Progenitor cell of endocrine pancreas (in vitro differentiated cells): Measurements from ENCODE around the gene PAX2. TPM values are rescaled to one million over a fixed set of nuclear protein-coding genes. Genes with fewer than 3 reads are reported as not detected.
A peak's percentile ranks its signal among the peaks of the same experiment; 100 is the strongest.

ENCODE experiments used
- DNase-seq: peaks from one replicate; pipeline ENCODE4 v3.0.0; 2021; ENCODE audit warnings: low spot score; ENCODE audit not compliant: unreplicated experiment
- H3K27ac Mint-ChIP-seq: 2 replicates; pipeline ENCODE4 v1.8.0; 2021; ENCODE audit warnings: mild to moderate bottlenecking, moderate library complexity, mixed read lengths
- H3K27me3 Mint-ChIP-seq: 2 replicates; pipeline ENCODE4 v1.8.0; 2021; ENCODE audit warnings: mixed read lengths
- H3K36me3 Mint-ChIP-seq: 2 replicates; pipeline ENCODE4 v1.8.0; 2022; ENCODE audit warnings: mixed read lengths; ENCODE audit not compliant: insufficient read depth
- H3K4me1 Mint-ChIP-seq: 2 replicates; pipeline ENCODE4 v1.8.0; 2021; ENCODE audit warnings: low read depth, mixed read lengths
- H3K4me3 Mint-ChIP-seq: 2 replicates; pipeline ENCODE4 v1.8.0; 2021; ENCODE audit warnings: low read depth, mild to moderate bottlenecking, moderate library complexity, mixed read lengths
- H3K9me3 Mint-ChIP-seq: 2 replicates; pipeline ENCODE4 v1.8.0; 2021; ENCODE audit warnings: low read depth, mixed read lengths
- CTCF ChIP-seq: fragments of 200-600 bp; sonication (generic); IDR thresholded peaks from one replicate; pipeline ENCODE4 v1.5.0; 2021; ENCODE audit warnings: antibody characterized with exemption, mild to moderate bottlenecking; ENCODE audit not compliant: unreplicated experiment
- total RNA-seq: library from RNA; stranded (reverse); gene quantifications from 2 replicates; pipeline ENCODE4 v1.2.1, GENCODE V29; 2021

The PAX2 gene
- total RNA-seq, 1 donor from 2014 or later = not detected

GRCh38 chr10:100730725-100731406 is 14.5 kb upstream of the PAX2 start:
- DNase-seq = no peak
- TF ChIP-seq CTCF = no peak
- H3K9me3 Mint-ChIP-seq = no peaks in the 10 kb centered on the region
- H3K36me3 Mint-ChIP-seq = no peaks in the 10 kb centered on the region
- peaks cover 95% of the 10 kb centered on the region for H3K27me3 Mint-ChIP-seq
- H3K4me3 Mint-ChIP-seq = peak overlapping the region; percentile 54
- H3K4me1 Mint-ChIP-seq = peaks cover 23% of the 10 kb centered on the region
- H3K27ac Mint-ChIP-seq = peak overlapping the region; percentile 86

GRCh38 chr10:100731407-100732240 is 13.8 kb upstream of the PAX2 start:
- Mint-ChIP-seq H3K4me1 (peaks cover 23% of the 10 kb centered on the region), H3K4me3 (peak overlapping the region; percentile 54), H3K27me3 (peaks cover 95% of the 10 kb centered on the region), H3K36me3 (no peaks in the 10 kb centered on the region), H3K27ac (peak overlapping the region; percentile 86), H3K9me3 (no peaks in the 10 kb centered on the region)
- no peak for TF ChIP-seq CTCF
- no peak for DNase-seq

- H3K27ac Mint-ChIP-seq = no peak overlapping the region
- DNase-seq = no peak
- no peaks in the 10 kb centered on the region for H3K9me3 Mint-ChIP-seq
- H3K36me3 Mint-ChIP-seq = no peaks in the 10 kb centered on the region
- H3K4me3 Mint-ChIP-seq = no peak overlapping the region
- peaks cover 97% of the 10 kb centered on the region for H3K27me3 Mint-ChIP-seq
- H3K4me1 Mint-ChIP-seq = peaks cover 23% of the 10 kb centered on the region
- TF ChIP-seq CTCF = no peak
These were observed 13.2 kb upstream of the PAX2 start for GRCh38 chr10:100732241-100732596.

- Mint-ChIP-seq H3K4me3 (no peak overlapping the region), H3K27me3 (peaks cover 97% of the 10 kb centered on the region), H3K27ac (no peak overlapping the region), H3K4me1 (peaks cover 28% of the 10 kb centered on the region), H3K9me3 (no peaks in the 10 kb centered on the region), H3K36me3 (no peaks in the 10 kb centered on the region)
- DNase-seq = no peak
- TF ChIP-seq CTCF = no peak
These were observed 12.1 kb upstream of the PAX2 start for GRCh38 chr10:100733329-100733728.

GRCh38 chr10:100734295-100735086 is 10.9 kb upstream of the PAX2 start:
- Mint-ChIP-seq H3K36me3 (no peaks in the 10 kb centered on the region), H3K27ac (no peak overlapping the region), H3K4me1 (peaks cover 30% of the 10 kb centered on the region), H3K9me3 (no peaks in the 10 kb centered on the region), H3K4me3 (no peak overlapping the region), H3K27me3 (peaks cover 97% of the 10 kb centered on the region)
- DNase-seq = no peak
- TF ChIP-seq CTCF = no peak
